ENCODE results near the gene NUCKS1. TPM values are rescaled to one million over a fixed set of nuclear protein-coding genes. Genes with fewer than 3 reads are reported as not detected.

NUCKS1 gene
- total and polyA plus RNA-seq, 2 of the 13 experiments (the other 11 are each of a cell fraction or from before 2014, with no cell fraction given): 35.5 to 117 TPM

DNA sequence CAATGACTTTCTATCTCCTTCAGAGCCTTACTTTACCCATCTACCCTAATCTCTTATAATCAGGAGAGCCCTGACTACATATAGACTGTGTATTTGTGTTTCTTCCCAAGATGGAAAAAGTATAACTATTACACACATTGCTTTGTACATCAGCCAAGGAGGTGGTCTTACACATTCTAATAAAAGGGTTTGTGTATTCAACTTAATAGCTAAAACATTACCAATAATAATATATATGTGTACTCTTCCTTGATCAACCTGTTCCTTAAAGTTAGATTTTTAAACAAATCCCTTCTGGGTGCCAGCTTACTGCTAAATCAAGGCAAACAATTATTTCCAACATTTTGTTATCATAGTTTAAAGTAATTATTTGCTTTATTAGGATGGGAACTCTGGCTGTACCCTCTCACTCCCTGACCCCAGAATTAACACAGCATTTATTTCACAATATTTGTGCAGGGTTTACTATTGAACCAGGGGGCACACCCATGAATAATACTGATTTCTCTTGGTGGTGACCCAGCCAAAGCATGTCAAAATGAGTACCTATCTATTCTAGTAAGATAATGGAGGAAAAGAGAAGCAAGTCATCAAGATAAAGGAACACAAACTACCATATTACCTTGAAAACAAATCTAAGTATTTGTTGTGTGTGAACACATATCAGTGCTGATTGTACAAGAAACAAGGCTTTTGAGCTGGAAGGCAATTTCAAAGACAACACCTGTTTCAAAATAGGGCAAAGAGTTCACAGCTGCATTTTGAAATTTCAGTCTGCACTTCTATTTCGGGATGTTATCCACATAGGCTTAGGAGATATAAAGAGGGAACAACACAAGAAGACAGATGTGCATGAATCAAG is 39.5 kb downstream of the NUCKS1 start (continued):
- TF ChIP-seq HDAC6 (IDR thresholded peaks at IDR 0.05; ENCODE audit: low read depth, low read length) (no peak), TCF7 (IDR thresholded peaks at IDR 0.05; ENCODE audit: low read depth) (no peak), CBX5 (CRISPR knock-in tag; IDR thresholded peaks at IDR 0.05; ENCODE audit: borderline replicate concordance) (no peak), NR2F6 (IDR thresholded peaks at IDR 0.05) (no peak), NR2F6 (CRISPR knock-in tag; IDR thresholded peaks at IDR 0.05) (peak; percentile 31; the same call in 1 of the 2 replicates), HNRNPLL (IDR thresholded peaks at IDR 0.05; ENCODE audit: low read depth, low read length, poor library complexity, severe bottlenecking) (no peak), ZSCAN25 (CRISPR knock-in tag; IDR thresholded peaks at IDR 0.05) (no peak), ZNF232 (CRISPR knock-in tag; IDR thresholded peaks at IDR 0.05; ENCODE audit: borderline replicate concordance) (no peak), ZIK1 (CRISPR knock-in tag; IDR thresholded peaks at IDR 0.05; ENCODE audit: borderline replicate concordance, low read depth) (no peak)
- TF ChIP-seq, protein P1, sequence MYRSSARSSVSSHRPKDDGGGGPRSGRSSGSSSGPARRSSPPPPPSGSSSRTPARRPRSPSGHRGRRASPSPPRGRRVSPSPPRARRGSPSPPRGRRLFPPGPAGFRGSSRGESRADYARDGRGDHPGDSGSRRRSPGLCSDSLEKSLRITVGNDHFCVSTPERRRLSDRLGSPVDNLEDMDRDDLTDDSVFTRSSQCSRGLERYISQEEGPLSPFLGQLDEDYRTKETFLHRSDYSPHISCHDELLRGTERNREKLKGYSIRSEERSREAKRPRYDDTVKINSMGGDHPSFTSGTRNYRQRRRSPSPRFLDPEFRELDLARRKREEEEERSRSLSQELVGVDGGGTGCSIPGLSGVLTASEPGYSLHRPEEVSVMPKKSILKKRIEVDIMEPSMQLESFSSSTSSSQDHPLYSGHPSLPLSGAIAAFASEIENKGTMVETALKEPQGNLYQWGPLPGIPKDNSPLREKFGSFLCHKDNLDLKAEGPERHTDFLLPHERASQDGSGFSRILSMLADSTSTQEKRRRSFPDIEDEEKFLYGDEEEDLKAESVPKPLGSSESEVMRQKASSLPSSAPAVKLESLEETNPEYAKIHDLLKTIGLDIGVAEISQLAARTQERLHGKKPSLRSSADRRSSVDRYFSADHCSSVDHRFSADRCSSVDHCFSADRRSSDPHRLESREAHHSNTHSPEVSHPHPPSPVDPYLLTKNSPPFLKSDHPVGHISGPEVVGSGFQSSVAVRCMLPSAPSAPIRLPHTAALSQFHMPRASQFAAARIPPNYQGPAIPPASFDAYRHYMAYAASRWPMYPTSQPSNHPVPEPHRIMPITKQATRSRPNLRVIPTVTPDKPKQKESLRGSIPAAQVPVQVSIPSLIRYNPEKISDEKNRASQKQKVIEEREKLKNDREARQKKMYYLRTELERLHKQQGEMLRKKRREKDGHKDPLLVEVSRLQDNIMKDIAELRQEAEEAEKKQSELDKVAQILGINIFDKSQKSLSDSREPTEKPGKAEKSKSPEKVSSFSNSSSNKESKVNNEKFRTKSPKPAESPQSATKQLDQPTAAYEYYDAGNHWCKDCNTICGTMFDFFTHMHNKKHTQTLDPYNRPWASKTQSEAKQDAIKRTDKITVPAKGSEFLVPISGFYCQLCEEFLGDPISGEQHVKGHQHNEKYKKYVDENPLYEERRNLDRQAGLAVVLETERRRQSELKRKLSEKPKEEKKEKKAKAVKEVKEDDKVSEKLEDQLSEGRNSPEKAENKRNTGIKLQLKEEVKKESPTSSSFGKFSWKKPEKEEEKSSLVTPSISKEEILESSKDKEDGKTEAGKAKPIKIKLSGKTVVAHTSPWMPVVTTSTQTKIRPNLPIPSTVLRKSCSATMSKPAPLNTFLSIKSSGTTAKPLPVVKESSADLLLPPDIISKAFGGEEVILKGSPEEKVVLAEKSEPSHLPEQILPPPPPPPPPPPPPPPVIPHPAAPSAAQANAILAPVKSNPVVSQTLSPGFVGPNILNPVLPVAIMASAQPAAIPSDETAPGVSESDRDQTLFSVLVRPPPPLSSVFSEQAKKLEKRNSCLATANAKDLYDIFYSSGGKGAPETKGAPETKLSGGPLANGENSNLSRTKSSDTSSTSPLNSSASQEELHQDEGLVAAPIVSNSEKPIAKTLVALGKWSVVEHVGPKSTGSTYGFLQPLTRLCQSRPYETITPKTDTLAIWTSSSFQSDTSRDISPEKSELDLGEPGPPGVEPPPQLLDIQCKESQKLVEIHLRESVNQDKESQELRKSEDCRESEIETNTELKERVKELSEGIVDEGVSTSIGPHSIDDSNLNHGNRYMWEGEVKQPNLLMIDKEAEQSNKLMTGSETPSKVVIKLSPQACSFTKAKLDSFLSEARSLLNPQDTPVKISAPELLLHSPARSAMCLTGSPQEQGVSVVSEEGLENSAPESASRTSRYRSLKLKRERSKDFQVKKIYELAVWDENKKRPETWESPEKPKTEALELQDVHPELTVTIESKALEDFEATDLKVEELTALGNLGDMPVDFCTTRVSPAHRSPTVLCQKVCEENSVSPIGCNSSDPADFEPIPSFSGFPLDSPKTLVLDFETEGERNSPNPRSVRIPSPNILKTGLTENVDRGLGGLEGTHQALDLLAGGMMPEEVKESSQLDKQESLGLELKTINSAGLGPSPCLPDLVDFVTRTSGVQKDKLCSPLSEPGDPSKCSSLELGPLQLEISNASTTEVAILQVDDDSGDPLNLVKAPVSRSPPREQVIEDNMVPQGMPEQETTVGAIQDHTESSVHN (CRISPR knock-in tag; IDR thresholded peaks at IDR 0.05): no peak
- TF ChIP-seq, protein P2, sequence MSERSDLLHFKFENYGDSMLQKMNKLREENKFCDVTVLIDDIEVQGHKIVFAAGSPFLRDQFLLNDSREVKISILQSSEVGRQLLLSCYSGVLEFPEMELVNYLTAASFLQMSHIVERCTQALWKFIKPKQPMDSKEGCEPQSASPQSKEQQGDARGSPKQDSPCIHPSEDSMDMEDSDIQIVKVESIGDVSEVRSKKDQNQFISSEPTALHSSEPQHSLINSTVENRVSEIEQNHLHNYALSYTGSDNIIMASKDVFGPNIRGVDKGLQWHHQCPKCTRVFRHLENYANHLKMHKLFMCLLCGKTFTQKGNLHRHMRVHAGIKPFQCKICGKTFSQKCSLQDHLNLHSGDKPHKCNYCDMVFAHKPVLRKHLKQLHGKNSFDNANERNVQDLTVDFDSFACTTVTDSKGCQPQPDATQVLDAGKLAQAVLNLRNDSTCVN (CRISPR knock-in tag; IDR thresholded peaks at IDR 0.05; ENCODE audit: borderline replicate concordance): no peak
- TF ChIP-seq, protein P3, sequence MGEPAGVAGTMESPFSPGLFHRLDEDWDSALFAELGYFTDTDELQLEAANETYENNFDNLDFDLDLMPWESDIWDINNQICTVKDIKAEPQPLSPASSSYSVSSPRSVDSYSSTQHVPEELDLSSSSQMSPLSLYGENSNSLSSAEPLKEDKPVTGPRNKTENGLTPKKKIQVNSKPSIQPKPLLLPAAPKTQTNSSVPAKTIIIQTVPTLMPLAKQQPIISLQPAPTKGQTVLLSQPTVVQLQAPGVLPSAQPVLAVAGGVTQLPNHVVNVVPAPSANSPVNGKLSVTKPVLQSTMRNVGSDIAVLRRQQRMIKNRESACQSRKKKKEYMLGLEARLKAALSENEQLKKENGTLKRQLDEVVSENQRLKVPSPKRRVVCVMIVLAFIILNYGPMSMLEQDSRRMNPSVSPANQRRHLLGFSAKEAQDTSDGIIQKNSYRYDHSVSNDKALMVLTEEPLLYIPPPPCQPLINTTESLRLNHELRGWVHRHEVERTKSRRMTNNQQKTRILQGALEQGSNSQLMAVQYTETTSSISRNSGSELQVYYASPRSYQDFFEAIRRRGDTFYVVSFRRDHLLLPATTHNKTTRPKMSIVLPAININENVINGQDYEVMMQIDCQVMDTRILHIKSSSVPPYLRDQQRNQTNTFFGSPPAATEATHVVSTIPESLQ (CRISPR knock-in tag; conservative IDR thresholded peaks at IDR 0.05): no peak

All from HepG2 (cell line).